Left renal pelvis (tissue), 4 donors: Measurements from ENCODE around the gene SLC39A11. TPM values are rescaled to one million over a fixed set of nuclear protein-coding genes. Genes with fewer than 3 reads are reported as not detected.

Experiments used
- DNase-seq, 4 donors: peaks; one replicate each; pipeline ENCODE4 v3.0.0-alpha.2; 2013; ENCODE audit warnings: low read depth in 4 of 4, low spot score in 3 of 4
- polyA plus RNA-seq, 4 donors: library from polyadenylated mRNA; unstranded; fragments of 120-200 nt; gene quantifications; one replicate each; pipeline ENCODE4 v1.2.1, GENCODE V29; 2013; ENCODE audit not compliant: insufficient read length in 4 of 4

The SLC39A11 gene
- polyA plus RNA-seq, 4 donors: 11.7 to 28.4 (median 24.5) TPM

DNA sequence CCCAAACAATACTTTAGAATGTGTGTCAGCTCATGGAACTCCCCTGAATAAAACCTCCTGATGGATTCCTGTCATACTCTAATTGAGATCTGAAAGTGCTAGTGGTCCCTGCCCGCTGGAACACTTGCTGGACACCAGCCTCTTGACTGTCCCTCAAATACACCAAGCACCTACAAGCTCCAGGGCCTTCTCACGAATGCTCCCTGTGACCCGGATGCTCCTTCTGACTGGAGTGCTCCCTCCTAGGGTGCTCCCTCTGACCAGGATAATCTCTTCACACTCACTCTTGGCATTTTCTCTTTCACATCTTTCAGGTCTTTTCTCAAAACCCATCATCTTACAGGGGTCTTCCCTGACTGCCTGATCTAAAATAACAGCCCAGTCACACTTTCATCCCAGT is 205.9 kb downstream of the SLC39A11 start:
- no peak for DNase-seq

GRCh38 chr17:72884066-72884465 is 208.4 kb downstream of the SLC39A11 start:
- DNase-seq: no peak

GRCh38 chr17:72883351-72883750 is 209.1 kb downstream of the SLC39A11 start:
- DNase-seq: no peak

- DNase-seq: no peak
Measured at GRCh38 chr17:72882426-72882825, 210.1 kb downstream of the SLC39A11 start.

GRCh38 chr17:72879877-72880276 is 212.6 kb downstream of the SLC39A11 start:
- no peak for DNase-seq

DNA sequence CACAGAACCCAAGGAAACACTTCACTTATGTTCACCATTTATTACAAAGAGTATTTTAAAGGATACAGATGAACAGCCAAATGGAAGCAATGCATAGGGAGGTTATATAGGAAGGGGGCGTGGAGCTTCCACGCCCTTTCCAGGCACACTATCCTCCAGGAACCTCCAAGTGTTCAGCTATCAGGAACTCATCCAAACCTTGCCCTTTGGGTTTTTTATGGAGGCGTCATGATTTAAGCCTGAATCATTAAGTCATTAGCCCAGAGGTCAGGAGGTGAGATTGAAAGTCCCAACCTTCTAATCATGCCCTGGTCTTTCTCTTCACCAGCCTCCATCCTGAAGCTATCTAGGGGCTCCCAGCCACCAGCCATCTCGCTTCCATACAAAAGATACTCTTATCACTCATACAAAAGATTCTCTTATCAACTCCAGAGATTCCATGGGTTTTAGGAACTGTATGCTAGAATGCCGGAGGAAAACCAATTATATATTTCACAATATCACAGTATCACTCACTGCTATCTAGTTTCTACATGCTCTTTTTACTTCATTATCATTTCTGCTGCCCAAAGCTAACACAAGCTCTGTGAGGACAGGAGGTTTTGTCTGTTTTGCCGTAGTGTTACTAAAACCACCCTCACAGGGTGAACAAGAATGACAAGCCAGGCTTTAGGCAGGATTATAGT is 213.4 kb downstream of the SLC39A11 start:
- no peak for DNase-seq

DNA sequence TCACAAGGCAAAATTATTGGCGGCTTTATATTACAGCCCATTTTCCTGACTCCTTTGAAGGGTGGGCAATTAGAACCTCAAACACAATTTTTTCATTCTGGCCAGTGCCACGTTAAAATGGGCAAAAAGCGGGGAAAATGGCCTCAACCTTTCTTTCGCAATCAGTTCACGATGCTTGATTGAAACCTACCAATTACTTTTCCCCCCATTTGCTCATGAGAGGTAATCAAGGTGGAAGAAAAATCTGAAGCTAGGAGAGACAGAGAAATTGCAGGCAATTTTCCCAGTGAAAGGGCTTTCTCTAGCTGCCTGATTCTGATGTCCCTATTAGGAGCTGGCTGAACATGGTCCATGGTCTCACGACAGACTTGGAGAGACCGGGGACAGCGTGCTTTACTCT is 215.1 kb downstream of the SLC39A11 start:
- DNase-seq: no peak

DNA sequence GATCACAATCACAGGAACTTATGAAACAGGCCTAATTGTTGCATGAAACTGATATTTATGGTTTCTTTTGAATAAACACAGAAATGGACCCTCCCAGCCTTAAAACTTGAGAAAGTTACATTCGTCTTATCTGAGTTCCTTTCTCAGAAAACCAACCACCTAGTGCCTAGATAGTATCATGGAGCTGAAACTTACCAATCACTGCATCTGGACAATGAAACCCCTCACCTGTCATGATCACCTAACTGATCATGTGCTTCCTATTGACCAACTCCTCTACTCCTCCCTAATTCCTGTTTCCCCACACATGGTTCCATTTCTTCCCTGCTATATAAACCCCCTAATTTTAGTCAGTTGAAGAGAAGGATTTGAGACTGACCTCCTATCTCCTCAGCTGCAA is 216.1 kb downstream of the SLC39A11 start:
- no peak for DNase-seq

DNA sequence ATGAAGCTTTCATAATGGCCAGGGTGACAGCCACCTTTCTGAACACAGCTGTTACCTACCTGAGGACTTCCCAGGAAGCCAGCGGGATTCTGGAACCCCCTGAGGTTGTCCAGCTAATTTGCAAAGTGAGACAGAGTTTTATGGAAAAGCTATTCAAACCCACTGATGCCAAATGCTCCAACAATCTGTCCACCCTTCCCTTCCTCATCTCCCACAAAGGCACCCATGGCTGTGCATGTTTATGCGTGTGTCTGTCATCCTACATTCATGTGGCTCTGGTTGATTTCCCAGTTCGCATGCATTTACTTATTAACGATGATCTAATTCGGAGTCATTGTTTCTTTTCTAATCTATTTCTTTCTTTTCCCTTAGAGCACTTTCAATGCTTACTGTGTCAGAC is 217.1 kb downstream of the SLC39A11 start:
- no peak for DNase-seq

GRCh38 chr17:72872396-72872795 is 220.1 kb downstream of the SLC39A11 start:
- DNase-seq: no peak

DNA sequence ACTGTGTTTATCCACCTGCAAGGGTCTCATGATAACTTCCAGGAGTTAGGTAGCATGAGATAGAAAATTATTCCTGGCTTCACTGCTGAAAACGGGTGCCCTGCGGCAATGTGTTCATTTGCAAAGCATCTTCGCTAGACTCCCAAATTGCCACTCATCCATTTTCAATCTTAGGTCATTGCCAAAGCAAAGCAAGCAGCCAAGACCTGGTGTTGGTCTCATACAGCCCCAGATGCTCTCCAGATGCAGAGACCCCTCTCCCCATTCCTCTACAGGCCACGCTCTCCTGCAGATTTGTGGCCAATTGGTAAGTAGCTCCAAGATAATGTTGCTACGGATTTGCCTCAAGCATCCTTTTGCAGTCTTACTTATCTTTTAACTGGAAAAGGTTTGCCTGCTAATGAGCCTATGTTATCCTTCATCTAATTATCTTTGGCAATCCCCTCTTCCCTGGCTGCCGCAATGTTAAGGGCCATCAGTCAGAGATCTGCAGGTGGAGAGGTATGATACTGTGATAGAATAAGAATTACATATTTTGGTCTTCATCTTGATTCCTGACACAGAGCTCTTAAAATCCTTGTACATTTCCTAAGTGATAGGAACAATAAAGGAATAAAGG is 222.0 kb downstream of the SLC39A11 start:
- DNase-seq: no peak

DNA sequence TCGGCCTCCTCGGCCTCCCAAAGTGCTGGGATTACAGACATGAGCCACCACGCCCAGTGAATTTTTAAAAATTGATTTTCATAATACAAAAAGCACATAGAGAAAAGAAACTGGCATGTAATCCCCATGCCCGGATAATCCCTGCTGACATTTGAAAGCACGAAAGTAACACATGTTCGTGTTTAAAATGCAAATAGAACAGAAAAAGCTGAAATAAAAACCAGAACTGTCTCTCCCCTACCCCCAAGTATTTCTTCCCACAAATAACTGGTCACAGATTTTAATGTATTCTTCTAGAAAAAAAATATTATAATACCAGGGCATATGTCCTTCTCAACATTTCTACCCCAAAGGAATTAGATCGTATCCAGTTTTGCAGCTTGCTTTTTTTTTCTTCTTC is 222.9 kb downstream of the SLC39A11 start:
- no peak for DNase-seq

DNA sequence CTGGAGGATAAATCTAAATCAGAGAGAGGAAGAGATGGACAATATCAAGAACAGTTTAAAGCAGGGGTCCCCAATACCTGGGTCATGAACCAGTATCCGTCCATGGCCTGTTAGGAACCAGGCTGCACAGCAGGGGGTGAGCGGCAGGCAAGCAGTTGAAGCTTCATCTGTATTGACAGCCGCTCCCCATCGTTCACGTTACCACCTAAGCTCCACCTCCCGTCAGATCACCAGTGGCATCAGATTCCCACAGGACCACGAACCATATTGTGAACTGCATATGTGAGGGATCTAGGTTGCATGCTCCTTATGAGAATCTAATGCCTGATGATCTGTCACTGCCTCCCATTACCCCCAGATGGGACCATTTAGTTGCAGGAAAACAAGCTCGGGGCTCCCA is 226.5 kb downstream of the SLC39A11 start:
- no peak for DNase-seq

GRCh38 chr17:72863526-72864211 is 228.8 kb downstream of the SLC39A11 start:
- no peak for DNase-seq

GRCh38 chr17:72862276-72862999 is 230.1 kb downstream of the SLC39A11 start:
- no peak for DNase-seq

- DNase-seq: no peak
Measured at GRCh38 chr17:72861811-72862210, 230.7 kb downstream of the SLC39A11 start.

DNA sequence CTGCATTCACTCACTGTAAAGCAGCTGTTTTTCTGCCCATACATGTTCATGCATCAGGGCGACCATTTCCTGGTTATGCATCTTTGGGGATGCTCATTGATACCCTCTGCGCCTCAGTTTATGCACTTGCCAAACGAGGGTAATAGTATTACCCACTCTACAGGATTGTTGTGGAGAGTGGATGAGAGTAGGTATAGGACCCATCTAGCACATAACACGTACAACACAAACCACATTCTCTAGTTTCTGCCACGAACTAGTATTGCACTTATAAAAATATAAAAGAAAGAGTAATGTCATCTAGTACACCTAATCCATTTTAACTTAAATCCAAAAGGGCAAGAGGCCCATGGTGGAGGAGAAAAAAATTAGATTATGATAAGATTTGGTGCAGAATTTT is 231.7 kb downstream of the SLC39A11 start:
- no peak for DNase-seq

GRCh38 chr17:72858826-72859495 is 233.5 kb downstream of the SLC39A11 start:
- DNase-seq: no peak

DNA sequence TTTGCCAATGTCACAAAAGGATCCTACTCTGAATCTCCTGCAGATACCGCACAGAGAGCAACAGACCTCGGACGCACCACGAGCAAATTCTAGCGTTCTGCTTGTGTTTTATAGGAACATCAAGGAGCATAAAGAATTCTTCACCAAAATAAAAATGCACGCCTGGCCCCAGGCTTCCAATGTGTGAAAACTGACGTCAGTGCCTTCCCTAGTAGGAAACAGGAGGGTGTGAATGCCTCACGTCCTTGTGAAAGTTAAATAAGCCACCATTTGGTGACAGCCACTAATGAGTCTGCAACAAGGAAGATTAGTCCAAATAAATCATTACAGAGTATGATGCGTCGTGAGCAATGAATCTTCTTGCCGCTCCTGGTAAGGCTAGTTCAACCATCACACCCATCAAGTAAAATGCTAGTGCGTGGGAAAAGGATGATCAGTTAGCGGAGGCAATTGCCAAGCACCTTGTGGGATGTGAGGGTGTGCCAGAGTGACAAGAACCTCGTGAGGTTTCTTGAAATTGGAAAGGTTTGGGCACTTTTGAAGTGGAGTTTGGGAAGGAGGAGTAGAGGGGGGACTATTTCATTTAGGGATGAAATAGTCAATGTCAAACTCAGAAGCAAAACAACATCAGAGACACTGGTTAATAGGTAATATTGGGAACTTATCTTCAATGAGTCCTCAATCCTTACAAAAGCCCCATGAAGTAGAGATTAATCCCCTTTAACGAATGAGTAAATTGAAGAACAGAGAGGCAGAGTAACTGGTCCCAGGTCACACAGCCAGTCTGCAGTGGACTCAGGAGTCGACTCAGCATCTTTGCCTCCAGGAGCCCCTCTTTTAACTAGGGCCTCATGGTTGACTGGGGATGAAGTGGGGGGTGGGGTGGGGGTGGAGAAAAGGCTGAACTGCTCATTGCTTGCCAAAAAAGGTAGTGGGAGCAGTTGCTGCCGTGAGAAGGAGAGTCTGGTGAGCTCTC is 238.8 kb downstream of the SLC39A11 start:
- no peak for DNase-seq
